ENCODE measurements around the gene SLC41A1.

The SLC41A1 gene

DNA sequence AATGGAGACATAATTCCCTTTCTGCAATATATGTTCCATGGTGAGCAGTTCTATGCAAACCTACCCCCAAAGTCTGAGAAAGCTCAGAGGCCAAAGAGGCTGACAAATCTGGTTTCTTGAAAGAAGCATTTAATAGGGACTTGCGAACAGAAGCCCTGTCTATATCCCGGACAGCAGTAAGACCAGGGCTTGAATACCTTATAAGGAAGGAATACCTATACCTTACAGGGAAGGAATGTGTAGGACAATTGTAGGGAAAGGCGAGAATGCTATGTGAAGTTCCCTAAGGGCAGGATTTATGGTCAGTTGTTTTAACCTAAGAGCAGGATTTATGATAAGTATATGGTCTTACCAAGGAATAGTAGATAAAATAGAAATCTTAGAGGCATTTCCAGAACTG, 5.0 kb upstream of the SLC41A1 start:
- DNase-seq = no peak

- no peak for DNase-seq
Observed at GRCh38 chr1:205817364-205817763, 4.4 kb upstream of the SLC41A1 start.

- DNase-seq = peak; percentile 20
Observed at GRCh38 chr1:205813755-205814058, 709 bp upstream of the SLC41A1 start.

DNA sequence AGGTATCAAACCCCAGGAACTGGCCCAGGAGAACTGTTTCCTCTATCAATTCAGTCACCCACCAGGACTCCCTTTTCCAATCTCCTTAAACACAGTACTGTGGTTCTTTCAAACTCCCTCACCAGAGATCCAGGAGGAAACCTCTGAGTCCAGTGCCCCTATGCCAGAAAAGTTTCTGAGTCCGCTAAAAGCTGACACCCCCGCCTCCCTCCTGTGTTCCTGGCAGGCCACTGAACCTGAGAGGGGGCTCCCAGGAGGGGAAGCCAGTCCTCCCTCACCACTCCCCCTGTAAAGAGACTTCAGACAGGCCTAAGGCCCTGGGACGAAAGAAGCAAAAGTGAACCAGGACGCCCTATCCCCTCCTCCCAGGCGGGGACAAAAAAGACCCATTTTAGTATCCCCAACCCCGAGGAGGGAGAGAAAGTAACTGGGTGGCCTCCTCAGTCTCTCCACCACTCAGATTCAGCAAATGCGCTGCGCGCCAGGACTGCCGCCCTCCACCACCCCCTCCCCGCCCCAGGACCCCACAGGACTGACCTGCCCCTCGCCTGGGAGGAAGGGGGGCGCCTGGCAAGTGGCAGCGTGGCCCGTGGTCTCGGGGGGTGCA, 624 bp downstream of the SLC41A1 start:
- DNase-seq = no peak

GRCh38 chr1:205811660-205812059, 1.3 kb downstream of the SLC41A1 start:
- DNase-seq = no peak

DNA sequence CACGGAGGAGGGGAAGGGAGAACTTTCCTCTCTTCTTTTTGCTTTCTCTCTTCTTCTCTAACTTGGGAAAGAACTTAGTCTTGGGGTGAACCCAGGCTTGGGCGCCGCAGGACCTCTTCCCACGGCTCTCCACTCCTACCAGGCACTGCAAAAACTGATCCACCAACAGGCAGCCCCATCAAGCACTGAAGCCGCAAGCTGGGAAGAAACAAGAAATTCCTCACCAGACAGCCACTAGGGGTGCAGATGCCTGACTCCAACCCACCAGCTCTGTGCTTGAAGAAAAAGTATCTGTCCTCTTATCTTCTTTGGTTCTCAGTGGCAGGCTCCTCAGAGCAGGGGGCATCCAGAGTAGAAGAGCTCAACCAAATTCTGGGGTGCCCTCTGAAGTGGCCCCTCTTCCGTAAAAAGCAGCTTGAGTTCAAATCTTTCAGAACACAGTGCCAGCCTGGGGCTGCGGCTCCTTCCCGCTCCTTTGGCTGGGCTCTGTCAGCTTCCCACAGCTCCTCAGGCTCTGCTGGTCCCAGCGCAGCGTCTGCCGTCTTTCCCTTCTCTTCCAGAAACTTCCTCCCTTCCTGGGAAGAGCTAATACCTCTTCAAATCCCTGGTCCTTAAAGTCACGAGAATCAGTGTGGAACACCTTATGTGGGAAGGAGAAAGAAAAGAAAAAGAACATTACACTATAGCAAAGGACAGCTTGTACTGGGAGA, 2.4 kb downstream of the SLC41A1 start:
- no peak for DNase-seq

DNA sequence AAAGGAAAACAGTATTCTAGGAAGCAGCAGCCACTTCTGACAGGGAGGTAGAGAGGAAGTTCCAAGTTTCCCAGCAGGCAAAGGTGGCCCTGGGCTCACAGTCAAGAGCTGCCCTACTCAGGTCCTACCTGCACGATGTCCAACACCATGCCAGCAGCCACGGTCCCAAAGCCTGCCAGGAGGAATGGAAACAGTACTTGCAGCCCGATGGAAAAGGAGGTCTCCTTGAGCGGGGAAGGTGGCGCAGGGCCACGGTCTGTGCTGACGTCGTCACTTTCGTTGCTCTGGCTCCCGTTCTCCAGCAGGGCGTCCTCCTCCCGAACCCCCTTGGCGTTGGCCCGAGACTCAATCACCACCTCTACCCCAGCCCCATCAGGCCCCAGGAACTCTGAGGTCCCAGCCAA, 3.1 kb downstream of the SLC41A1 start:
- DNase-seq = no peak

DNA sequence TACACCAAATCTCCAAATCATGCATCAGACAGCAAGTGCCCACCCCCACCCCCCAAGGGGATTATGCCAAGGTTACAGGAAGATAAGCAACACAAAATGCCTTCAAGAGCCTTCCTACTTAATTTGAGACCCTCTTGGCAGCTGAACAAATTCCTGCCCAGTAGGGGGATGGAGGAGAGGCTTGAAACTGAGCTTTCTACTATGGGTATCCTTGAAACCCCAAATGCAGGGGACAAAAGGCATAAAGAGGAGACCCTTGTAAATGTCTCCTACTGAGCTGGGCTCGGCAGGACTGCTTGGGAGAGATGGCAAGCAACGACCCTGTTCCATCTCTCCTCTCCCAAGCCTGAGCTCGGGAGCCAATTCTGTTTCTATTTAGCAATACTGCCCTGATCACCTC, 3.5 kb downstream of the SLC41A1 start:
- no peak for DNase-seq

DNA sequence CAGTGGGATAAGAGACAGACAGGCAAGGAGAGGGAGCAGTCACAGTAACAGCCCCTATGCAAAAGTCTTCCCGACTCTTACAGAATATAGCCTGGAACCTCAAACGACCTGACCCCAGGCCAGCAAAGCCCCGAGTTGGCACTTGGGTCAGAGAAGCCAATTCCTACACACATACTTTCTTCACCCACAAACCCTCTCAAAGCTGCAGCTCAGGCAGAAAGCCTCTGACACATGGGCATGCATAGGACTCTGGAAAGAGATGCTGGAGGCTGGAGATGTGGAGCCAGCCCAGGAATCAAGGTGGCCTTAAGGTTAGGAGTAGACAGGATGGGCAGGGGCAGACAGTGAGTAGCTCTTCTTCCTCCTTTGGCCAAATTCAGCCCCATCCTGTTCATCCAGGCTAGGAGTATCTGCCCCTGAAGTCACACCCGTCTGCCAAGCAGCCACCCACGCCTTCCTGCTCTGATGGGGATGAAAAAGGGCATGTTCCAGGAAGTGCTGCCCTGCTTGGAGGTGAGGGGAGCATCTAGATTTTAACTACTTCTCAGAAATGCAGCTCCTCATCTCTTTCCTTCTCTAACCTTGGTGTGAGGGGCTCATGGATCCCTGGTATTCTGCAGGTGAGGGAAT, 7.8 kb downstream of the SLC41A1 start:
- DNase-seq = no peak

- DNase-seq = no peak
Observed at GRCh38 chr1:205804605-205805004, 8.4 kb downstream of the SLC41A1 start.

- DNase-seq = no peak
Observed at GRCh38 chr1:205803986-205804385, 9.0 kb downstream of the SLC41A1 start.

GRCh38 chr1:205802060-205802459, 10.9 kb downstream of the SLC41A1 start:
- DNase-seq = no peak

- DNase-seq = no peak
Observed at GRCh38 chr1:205800981-205801703, 11.9 kb downstream of the SLC41A1 start.

GRCh38 chr1:205800427-205800826, 12.6 kb downstream of the SLC41A1 start:
- DNase-seq = no peak

DNA sequence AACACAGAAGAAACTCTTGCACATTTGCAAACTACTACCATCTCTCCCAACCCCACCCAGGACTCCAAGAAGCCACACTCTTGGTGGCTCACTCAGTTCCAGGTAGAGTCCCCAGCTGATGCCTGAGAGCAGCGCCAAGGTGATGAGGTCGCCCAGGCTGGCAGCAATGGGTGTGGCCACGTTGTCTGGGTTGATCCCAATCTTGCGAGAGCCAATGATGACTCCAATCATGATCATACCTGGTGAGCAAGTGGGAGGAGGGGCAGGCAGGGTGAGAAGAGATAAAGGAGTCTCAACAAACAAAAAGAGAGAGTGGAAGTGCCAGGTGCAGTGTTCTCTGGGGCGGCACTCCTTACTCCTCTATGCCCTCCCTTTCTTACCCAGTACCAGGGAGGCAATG, 14.4 kb downstream of the SLC41A1 start:
- DNase-seq = no peak

DNA sequence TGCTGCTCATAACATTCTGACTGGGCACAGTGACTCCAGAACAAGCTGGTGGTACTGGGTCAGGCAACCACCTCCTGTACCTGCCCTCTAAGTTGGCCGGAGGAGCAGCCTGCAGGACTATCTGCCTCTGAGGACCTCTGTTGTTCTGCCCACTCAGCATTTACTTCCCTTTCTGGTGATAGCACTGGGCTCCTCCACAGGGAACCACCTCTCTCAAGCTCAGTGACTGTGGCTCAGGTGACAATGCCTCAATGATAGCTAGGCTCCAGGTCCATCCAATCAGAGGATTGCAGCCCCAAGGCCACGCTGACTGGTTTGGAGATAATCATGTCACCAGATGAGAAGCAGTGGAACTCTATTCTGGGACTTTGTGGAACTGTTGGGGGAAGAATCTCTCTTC, 15.8 kb downstream of the SLC41A1 start:
- no peak for DNase-seq

DNA sequence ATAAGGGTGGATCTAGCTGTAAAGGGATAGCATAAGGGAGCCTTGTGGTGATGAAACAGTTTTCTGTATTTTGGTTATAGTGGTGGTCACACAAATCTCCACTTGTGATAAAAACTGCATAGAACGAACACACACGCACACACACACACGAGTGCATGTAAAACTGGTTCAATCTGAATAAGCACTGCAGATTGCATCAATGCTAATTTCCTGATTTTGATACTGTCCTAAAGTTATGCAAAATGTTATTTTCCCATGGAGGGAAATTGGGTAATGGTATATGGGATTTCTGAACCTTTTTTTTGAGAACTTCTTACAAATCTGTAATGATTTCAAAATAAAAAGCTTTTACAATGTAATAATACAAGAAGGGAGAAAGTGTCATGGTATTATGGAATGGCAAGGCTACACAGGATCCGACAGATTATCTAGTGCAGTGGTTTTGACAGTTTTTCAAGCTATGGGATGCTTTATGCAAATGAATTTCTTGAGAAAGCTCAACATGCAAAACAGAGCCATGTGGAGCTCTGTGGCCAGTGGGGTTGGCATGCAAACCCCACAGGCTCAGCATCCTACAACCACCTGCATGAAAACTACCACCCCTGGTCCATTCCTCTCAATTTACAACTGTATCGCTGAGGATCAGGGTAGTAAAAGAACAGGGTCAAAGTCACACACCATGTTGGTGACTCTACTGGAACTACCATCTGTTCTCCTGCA, 18.8 kb downstream of the SLC41A1 start:
- no peak for DNase-seq

DNA sequence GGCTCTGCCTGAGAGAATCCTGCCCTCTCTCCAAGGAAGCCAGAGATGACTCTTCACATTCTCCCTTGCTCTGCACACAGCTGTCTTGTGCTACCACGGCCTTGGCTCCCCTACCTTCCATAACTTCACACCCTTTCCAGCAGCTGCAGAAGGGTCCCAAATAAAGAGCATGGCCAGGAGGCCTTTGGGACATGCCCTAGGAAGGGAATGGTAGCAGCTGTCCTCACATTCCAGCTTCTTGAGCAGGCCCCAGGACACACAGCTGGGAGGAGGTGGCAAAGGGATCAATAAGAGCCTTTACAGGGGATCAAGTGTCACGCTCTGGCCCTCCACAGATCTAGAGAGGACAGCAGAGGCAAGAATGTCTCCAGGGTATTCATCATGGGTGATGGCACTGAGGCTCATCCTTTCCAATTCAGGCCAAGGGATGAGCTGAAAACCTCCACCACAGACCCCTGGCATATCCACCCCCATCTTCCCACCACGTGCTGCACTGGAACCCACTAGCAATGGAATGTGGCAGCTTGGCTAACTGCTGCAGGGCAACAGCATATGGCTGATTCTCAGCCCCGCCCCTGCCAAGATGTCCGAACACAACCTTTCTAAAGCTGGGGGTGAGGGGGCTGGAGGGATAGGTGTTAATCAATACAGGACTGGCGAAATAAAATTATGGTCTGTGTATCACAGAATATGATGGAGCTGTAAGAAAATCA, 19.9 kb downstream of the SLC41A1 start:
- DNase-seq = no peak

GRCh38 chr1:205792481-205792881, 20.5 kb downstream of the SLC41A1 start:
- no peak for DNase-seq

DNA sequence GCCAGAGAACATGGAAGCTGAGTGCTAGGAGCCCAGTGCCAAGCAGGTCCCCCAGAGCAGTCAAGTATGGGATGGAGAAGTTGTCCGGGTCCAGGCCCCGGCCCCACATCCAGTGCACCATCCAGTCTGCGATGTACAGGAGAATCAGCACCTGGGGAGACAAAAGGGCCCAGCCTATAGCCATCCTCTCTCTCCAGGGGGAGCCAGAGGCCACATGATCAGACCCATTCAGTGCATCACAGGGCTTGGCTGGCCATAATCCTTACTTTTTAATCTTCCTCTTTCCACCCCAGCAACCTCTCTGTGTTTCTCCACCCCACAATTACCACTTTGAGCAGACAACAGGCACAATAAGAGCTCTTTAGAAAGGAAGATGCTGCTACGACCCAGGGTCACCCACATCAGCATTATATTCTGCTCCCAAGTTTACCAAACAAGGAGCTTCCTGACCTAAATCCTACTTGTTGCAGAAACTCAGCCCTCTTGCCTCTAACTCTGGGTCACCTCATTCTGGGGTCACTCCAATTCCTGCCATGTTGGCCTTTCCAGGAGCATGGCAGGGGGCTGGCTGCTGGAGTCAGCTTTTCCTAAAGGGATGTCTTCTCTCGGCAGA, 21.3 kb downstream of the SLC41A1 start:
- DNase-seq = peak; percentile 45

DNA sequence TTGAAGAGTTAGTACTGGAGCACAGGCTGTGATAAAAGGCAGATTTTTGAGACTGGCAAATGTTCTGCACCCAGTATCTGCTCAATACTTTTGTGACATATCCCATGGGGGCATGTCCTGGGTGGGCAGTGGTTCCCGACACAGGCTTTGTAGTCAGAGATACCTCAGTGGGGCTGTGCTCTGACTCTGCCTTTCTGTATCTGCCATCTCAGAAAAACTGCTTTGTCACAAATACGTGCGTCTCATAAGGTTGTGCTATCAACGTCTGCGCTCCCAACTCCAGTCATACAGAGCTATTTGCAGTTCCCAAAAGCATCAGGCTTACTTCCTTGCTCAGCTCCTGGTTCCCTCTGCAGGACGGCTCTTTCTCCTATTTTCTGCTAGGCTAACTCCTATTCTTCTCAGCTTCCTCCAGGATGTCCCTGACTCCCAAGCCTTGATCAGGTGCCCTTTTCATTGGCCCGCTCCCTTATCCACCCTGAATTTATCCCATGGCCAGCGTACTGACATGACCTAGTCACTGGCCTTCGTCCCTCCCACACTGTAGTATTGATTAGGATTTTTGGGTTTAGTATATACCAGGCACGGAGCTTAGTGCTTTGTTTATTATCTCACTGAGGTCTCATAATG, 25.6 kb downstream of the SLC41A1 start:
- DNase-seq = no peak

GRCh38 chr1:205786601-205787000, 26.4 kb downstream of the SLC41A1 start:
- no peak for DNase-seq
